Inferior parietal cortex (tissue), 1 donor: Measurements from ENCODE around the gene SYT9.
A peak's percentile ranks its signal among the peaks of the same experiment; 100 is the strongest.

ENCODE experiments used
- DNase-seq: peaks from one replicate; pipeline ENCODE4 v3.0.0-alpha.2; 2016; ENCODE audit errors: extremely low spot score

SYT9 gene

GRCh38 chr11:7427733-7428132 lies 176.0 kb downstream of the SYT9 start:
- DNase-seq = no peak

- no peak for DNase-seq
Measured at GRCh38 chr11:7428196-7428595, 176.5 kb downstream of the SYT9 start.

GRCh38 chr11:7430496-7430895 lies 178.8 kb downstream of the SYT9 start:
- no peak for DNase-seq

GRCh38 chr11:7435176-7435575 lies 183.5 kb downstream of the SYT9 start:
- no peak for DNase-seq

GRCh38 chr11:7436146-7436545 lies 184.4 kb downstream of the SYT9 start:
- no peak for DNase-seq

- no peak for DNase-seq
Measured at GRCh38 chr11:7436657-7437056, 185.0 kb downstream of the SYT9 start.

GRCh38 chr11:7437696-7438095 lies 186.0 kb downstream of the SYT9 start:
- no peak for DNase-seq

- no peak for DNase-seq
Measured at GRCh38 chr11:7439746-7440320, 188.1 kb downstream of the SYT9 start.

- peak; percentile 89 for DNase-seq
Measured at GRCh38 chr11:7442588-7443215, 191.0 kb downstream of the SYT9 start.

- no peak for DNase-seq
Measured at GRCh38 chr11:7444091-7444981, 192.6 kb downstream of the SYT9 start.

DNA sequence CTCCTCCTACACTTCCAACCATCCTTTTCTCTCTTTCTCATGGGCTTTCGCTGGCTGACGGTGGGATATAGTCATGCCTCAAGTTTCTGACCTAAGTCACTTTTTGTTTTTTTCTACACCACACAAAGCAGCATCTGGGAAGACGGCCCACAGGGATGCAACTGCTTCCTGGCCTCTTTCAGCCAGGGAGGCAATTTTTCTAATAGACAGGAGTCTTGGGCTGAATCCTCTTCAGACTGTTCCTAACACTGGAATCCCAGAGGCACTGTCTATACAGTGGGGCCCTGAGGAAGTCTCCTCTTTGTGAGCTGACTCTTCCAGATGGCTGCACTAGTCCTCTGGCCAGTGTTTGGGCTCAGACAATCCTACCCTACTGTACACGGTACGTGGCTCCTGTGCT lies 193.9 kb downstream of the SYT9 start:
- DNase-seq = no peak

GRCh38 chr11:7448201-7448600 lies 196.5 kb downstream of the SYT9 start:
- DNase-seq = no peak

DNA sequence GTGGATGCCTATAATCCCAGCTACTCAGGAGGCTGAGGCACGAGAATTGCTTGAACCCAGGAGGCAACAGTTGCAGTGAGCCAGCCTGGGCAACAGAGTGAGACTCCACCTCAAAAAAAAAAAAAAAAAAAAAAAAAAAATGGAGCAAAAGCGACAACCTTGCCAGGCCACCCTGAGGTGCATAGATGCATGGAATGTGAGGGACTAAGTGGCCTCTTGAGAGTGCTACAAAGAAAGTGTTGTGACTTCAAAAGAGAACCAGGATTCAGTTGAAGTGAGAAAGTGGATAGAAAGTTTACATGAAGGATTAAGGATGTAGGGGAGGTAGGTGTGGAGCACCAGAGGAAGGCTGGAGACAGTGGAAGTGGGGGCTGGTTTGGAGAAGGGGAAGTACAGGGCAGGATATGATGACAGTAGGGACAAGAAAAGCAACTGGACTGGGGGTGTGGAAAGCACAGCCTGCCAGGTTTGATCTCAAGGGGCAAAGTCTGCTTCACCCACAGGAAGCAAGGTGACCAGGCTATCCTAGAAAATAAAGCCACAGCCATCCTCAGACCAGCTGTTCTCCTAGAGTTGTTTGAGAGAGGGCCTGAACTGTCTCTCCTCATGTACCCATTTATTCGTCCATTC lies 197.6 kb downstream of the SYT9 start:
- no peak for DNase-seq

DNA sequence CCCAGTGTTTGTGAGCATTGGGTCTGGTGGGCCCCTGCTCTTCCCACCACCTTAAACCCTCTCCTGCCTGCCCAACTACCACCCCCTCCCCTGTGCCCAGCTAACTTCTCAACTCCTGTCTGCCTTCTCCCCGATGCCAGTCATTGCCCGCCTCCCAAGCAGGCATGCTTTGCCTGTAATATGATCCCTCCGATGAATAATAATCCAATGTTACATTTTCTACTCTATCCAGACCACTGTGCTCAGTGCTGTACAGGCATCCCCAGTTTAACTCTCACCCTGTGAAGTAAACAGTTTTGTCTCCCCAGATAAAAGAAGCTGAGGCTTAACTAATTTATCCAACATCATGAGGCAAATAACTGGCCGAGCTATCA lies 198.1 kb downstream of the SYT9 start:
- no peak for DNase-seq

GRCh38 chr11:7450836-7451235 lies 199.1 kb downstream of the SYT9 start:
- DNase-seq = no peak

DNA sequence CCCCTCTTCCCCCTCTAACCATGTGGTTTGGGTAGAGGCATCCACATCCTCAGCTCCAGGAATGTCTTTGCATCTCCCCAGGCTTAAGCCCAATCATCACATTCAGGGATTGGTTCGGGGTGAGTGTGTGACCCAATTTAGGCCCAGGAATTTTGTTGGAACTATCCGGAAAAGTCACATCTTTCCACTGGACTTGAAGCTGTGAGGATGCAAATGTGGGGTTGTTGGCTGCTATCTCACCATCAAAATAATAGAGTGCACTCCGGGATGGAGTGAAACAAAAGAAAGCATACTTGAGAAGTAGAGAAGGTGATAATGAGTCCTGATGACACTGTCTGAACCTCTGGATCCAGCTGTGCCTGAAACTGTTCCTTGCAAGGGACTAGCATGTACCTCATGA lies 199.8 kb downstream of the SYT9 start:
- no peak for DNase-seq

GRCh38 chr11:7451952-7452494 lies 200.3 kb downstream of the SYT9 start:
- DNase-seq = no peak

DNA sequence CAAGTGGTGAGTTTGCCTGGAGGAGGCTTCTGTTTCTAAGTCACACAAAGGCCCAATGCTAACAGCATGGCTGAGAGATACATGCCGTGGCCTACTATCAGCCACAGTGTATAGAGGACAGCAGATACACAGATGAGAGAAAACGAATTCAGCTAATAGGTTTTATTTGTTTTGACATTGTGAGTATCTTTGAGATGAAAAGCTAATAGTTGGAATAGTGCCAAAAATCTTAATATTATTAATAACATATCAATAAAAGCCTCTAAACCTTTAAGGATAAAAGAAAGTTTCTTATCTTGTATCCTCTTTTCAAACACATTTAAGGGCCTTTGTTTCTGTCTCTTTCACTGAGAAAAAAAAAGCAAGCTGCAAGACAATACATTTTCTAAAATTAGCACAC lies 203.2 kb downstream of the SYT9 start:
- no peak for DNase-seq

DNA sequence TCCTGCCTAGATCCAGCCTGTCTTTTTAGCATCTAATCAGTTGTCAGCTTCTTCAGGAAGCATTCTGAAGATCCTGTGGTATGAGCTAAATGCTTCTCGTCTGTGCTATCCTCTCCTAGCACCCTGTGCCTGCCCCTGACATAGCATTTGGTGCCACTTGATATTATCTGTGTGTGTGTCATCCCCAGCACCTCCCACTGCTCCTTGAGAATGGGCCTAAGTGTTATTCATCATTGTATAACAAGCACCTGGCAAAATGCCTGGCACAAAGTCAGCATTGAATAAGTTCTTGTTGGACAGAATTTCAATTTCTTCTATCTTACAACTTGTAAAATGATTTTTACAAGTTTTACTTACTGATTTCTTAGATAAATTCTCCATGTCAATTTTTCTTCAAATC lies 205.5 kb downstream of the SYT9 start:
- peak; percentile 60 for DNase-seq

- DNase-seq = no peak
Measured at GRCh38 chr11:7462706-7463105, 211.0 kb downstream of the SYT9 start.

- DNase-seq = no peak
Measured at GRCh38 chr11:7467652-7468051, 215.9 kb downstream of the SYT9 start.

DNA sequence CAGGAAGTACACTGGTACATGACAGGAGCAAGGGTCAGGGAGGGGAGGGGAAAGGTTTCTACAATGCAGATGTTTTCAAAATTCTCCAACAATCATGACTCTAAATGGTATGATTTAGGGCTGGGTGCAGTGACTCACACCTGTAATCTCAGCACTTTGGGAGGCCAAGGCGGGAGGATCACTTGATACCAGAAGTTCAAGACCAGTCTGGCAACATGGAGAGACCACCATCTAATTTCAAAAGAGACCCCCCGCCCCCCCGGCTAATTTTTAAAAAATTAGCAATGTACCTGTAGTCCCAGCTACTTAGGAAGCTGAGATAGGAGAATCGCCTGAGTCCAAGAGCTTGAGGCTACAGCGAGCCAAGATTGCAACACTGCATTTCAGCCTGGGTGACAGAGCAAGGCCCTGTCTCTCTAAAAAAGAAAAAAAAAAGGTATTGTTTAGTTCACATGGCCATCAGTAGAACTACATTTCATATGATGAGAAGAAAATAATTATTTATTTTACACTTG lies 217.7 kb downstream of the SYT9 start:
- DNase-seq = no peak
